ENCODE data around the gene RNF144A. TPM values are rescaled to one million over a fixed set of nuclear protein-coding genes. Genes with fewer than 3 reads are reported as not detected.

RNF144A gene
- polyA plus RNA-seq, 1 donor from 2014 or later: 0.83 TPM

DNA sequence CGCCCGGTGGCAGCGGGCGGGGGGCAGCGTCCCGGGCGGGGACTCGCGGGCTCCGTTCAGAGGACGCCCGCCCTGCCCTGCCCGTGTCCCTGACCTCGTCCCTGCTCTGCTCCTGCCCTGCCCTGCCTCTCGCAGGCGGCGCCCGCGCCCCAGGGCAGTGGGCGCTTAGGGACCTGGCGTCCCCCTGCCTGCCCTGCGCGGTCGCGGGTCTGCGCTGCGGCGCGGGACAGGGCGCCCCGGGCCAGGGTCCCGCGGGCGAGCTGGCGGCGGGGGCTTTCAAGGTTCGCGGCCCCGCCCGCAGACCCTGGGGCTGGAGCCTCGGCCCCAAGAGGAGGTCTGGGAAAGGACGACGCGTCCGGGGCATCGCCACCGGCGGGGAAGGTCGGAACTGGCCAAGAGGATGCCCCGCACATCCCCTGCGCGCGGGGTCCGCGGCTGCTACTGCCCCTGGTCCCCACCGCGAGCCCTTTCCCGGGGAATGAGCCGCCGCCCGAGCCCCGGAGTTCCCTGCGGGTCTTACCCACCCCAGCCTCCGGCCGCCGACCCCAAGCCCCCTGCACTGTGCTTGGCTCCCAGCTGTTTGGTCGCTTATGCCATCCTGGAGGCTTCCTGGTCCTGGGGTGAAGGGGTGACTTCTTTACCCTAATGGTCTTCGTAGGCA, 679 bp downstream of the RNF144A start:
- H3K4me1 Mint-ChIP-seq: peaks cover 3 to 7% (median 4%) of the 10 kb centered on the region in 3 donors
- peak overlapping the region in 1 of 3 donors; percentile 57 for H3K27ac Mint-ChIP-seq
- H3K36me3 Mint-ChIP-seq: no peaks in the 10 kb centered on the region
- H3K27me3 Mint-ChIP-seq: peaks cover 7% of the 10 kb centered on the region
- no peaks in the 10 kb centered on the region for H3K9me3 Mint-ChIP-seq
- H3K4me3 Mint-ChIP-seq: peak overlapping the region in 3 of 4 donors; percentile 65 to 82 (median 72)

DNA sequence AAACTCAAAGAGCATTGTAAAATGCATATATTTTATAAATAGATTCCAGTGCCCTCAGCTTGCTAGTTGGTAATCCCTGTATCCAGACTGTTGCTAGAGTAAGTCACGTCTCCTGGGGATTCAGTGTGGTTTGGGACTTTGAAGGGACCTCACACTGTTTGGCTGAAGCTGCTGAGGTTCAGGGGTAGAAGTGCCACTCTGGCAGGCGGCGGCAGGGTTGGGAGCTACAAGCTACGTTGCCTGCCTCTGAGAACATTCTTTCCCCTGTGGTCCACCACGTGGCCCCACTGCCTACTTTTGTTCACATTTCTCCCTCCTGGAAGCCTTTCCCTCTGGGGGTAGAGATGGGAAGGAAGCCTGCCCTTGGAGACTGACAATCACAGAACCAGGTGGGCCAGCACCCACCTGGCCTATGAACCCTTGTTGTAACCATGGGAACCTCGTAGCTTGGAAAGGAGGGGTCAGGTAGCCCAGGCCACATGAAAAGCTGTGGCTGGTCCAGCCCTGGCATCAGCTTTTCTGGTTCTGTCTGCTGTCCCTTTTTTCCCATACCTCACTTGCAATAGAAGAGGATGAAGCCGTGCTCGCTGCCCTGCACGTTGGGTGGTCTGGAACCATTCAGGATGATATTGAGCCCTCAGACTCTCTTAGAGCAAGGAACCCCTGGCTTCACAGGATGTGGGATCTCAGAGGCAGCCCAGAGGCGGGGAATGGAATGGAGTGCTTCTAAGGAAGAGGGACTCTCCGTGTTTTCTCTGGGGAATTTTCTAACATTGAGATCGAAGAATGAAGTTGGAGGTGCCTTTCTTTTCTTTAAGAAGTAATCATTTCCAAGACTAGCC, 2.9 kb downstream of the RNF144A start:
- peak overlapping the region in 1 of 3 donors; percentile 31 for H3K27ac Mint-ChIP-seq
- H3K36me3 Mint-ChIP-seq: no peaks in the 10 kb centered on the region
- peaks cover under 1 to 10% (median 8%) of the 10 kb centered on the region in 3 donors for H3K4me1 Mint-ChIP-seq
- H3K27me3 Mint-ChIP-seq: peaks cover 7% of the 10 kb centered on the region
- H3K4me3 Mint-ChIP-seq: peak overlapping the region in 2 of 4 donors; percentile 12 to 83
- no peaks in the 10 kb centered on the region for H3K9me3 Mint-ChIP-seq

DNA sequence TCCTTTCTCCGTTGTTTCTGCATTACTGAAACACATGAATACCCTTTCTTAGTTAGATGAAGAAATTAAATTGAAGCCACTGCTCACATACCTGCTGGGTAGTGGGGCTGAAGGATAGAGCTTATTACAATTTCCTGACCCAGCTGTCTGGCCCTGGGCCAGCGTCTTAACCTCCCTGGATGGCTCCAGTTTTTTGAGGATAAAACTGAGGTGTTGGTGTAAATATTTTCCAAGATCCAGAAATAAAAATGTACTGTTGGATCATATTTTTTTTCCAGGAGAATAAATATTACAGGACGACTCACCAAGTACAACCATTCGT, 3.5 kb downstream of the RNF144A start:
- Mint-ChIP-seq H3K36me3 (no peaks in the 10 kb centered on the region), H3K27ac (peak overlapping the region in 1 of 3 donors; percentile 31), H3K4me3 (peak overlapping the region in 1 of 4 donors; percentile 43), H3K9me3 (no peaks in the 10 kb centered on the region), H3K4me1 (peaks cover 0 to 10% (median 8%) of the 10 kb centered on the region in 3 donors), H3K27me3 (peaks cover 7% of the 10 kb centered on the region)

DNA sequence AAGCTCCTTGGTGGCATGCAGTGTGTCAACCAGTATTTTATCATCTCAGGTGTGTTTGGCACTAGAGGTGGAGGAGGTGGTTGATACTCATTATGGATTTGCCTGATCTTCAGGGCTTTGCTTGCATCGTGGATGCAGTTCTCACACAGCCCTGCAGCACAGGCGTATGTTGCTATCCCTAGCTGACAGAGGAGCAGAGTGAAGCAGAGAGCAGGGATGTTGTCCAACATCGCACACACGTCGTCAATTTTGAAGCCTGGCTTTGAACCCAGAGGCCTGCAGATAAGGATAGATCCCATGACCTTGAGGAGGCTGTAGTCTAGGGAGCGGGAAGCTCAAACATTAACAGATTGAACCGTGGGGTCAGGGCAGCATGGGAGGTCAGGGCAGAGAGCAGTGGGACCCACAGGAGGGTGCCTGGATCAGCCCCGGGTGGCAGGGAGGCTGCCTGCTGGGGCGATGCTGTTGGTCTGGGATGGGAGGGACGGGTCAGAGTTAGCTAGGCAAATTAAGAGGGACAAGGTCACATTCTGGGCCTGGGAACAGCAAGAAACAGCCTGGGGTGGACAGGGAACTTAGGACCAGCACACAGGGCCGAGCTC, 4.2 kb downstream of the RNF144A start:
- no peak overlapping the region for H3K27ac Mint-ChIP-seq
- H3K4me3 Mint-ChIP-seq: peak overlapping the region in 1 of 4 donors; percentile 17
- H3K27me3 Mint-ChIP-seq: peaks cover 7% of the 10 kb centered on the region
- peaks cover 0 to 10% (median 8%) of the 10 kb centered on the region in 3 donors for H3K4me1 Mint-ChIP-seq
- no peaks in the 10 kb centered on the region for H3K9me3 Mint-ChIP-seq
- no peaks in the 10 kb centered on the region for H3K36me3 Mint-ChIP-seq

DNA sequence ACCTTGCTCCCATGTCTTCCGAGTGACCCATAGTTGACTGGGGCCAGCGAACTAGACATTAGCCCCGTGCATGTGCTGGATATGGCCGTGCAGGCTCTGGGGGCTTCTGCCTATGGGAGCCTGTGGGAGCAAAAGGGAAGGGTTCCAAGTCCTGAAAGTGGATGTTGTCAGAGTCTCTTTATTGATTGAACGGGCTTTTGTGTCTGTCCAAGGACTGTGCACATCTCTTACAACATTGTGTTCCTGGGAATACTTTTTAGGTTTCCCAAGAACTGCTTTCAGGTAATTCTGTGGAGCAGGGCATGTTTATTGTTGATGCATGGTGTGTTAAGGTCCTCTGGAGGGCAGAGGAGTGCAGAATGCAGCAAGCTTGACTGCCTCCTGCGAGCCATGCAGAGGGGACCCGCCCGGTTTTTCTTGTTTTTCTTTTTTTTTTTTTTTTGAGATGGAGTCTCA, 5.0 kb downstream of the RNF144A start:
- Mint-ChIP-seq H3K9me3 (no peaks in the 10 kb centered on the region), H3K27ac (no peak overlapping the region), H3K27me3 (peaks cover 7% of the 10 kb centered on the region), H3K4me1 (peaks cover 0 to 10% (median 8%) of the 10 kb centered on the region in 3 donors), H3K36me3 (no peaks in the 10 kb centered on the region), H3K4me3 (peak overlapping the region in 1 of 4 donors; percentile 76)

DNA sequence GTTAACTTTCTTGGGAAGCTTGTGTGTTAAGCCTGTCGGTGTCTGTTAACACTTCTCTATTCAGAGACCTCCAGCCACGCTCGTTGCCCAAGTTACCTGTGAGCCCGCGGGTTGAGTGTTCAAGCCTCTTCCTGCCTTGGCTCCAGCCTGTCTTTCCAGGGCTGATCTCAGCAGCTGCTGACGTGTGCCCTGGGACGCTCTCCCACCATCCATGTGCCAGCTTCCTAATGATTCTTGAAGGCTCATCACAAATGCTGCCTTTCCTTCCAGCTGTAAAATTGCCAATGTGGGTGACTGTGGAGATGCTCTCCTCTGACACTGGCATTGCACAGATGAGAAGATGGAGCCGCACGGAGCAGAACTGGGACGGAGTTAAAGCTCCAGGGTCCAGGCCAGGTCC, 6.1 kb downstream of the RNF144A start:
- Mint-ChIP-seq H3K9me3 (no peaks in the 10 kb centered on the region), H3K27me3 (peaks cover 7% of the 10 kb centered on the region), H3K27ac (no peak overlapping the region), H3K4me3 (peak overlapping the region in 1 of 4 donors; percentile 42), H3K36me3 (no peaks in the 10 kb centered on the region), H3K4me1 (peaks cover 0 to 10% (median 9%) of the 10 kb centered on the region in 3 donors)

DNA sequence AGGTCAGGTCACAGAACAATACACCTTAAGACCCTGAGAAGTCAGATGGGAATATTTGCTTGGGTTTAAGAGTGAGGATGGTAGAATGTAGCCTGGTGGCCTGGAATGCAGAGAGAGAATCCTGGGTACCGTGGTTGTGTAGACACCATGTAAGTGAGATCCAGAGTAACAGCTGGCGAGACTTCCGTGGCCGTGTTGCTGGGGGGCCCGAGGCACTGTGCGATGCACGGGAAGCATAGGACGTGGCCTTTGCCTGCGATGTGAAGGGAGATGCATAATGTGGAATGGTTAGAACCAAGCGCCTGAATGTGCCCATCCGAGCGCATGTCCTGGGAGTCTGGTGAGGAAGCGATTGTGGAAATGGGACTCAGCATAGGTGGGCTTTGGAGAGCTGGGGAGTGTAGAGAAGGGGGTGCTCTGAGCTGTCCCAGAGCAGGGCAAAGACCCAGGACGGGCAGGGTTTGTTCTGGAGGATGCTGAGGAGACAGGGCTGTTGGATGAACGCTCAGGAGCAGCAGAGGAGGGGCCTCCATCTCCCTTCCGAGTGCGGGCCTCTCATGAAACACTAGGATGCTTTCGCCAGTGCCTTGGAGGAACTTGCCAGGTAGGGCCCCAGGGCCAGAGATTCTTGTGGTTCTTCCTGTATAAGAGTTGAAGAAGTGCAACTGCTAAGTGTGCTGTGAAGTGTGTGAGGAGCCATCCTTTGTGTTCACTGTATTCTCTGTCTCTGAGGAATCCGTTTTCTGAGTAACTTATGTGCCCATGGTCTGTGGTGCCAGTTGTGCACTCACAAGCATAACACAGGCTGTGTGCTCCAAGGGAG, 7.1 kb downstream of the RNF144A start:
- Mint-ChIP-seq H3K4me1 (peaks cover 0 to 7% (median 6%) of the 10 kb centered on the region in 3 donors), H3K4me3 (peak overlapping the region in 2 of 4 donors; percentile 3 to 42), H3K27me3 (peaks cover 1% of the 10 kb centered on the region), H3K9me3 (no peaks in the 10 kb centered on the region), H3K27ac (peak overlapping the region in 1 of 3 donors; percentile 64), H3K36me3 (peaks cover 2% of the 10 kb centered on the region)

DNA sequence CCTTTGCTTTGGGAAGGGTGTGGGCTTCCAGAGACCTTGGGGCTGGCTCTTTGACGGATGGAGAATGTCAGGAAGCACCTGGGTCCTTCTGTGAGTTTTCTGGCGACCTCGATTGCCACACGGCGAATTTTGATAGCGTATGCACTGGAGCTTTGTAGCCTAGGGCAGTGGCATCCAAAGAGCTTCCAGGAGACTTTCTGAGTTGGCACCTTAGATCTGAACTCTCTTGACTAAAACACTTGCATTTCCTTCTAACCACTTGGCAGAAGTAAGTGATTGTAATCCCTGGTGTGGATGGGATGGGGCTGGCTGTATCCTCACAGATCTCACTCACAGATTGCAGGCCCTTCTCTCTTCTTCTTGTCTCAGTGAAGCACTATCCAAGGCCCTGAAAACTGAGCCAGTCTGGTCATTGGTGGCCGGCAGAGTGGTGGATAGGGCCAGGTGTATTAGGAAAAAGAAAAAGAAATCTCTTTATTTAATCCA, 7.8 kb downstream of the RNF144A start:
- Mint-ChIP-seq H3K27me3 (no peaks in the 10 kb centered on the region), H3K4me3 (no peak overlapping the region), H3K4me1 (peaks cover 0 to 7% (median 6%) of the 10 kb centered on the region in 3 donors), H3K36me3 (peaks cover 2% of the 10 kb centered on the region), H3K9me3 (no peaks in the 10 kb centered on the region), H3K27ac (no peak overlapping the region)

DNA sequence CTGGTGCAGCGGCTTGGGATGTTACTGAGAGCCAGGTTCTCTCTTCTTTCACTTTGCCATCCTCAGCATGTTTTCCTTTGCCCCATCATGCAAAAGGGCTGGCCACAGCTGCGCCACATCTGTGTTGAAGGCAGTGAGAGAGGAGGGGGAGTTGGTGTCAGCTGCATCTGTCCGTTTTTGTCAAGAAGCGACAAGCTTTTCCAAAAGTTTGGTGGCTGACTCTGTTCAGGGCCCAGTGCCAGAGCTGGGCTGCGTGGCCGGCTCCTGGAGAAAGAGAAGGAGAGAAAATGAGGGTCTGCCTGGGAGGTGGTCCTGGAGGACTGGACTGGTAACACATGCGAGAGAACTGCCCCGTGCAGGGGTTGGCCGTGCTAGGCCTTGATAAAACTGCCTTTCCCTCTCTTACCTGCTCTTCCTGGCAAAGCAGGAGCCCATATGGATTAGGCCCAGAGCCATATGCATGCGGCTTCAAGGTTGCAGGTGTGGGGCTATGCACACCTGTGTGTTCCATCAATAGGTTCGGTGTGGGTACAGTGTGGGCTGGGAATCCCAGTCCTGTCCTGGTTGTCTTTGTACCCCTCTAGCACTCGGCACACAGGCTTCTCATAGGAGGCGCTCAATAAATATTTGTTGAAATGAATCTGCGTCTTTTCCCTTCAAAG, 9.0 kb downstream of the RNF144A start:
- H3K27me3 Mint-ChIP-seq: no peaks in the 10 kb centered on the region
- H3K4me1 Mint-ChIP-seq: peaks cover 0 to 7% (median 6%) of the 10 kb centered on the region in 3 donors
- H3K9me3 Mint-ChIP-seq: no peaks in the 10 kb centered on the region
- H3K4me3 Mint-ChIP-seq: no peak overlapping the region
- no peak overlapping the region for H3K27ac Mint-ChIP-seq
- peaks cover 2% of the 10 kb centered on the region for H3K36me3 Mint-ChIP-seq

DNA sequence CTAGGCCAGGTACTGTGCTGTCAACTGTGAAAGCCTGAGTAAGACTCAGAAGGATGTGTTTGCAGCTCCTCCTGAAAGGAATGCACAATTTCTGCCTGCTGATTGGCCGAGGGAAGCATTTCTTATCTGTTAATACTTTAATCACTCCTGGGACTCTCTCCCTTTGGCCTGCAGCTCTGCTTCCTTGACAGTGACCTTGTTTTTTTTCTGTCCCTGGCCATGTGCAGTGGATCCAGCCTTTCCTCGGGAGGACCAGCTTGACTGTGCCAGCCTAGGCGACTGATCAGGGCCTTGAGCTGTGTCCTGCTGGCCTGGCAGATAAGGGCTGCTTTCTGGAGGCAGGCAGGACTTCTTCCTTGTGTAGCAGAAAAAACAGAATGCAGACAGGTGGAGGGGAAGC, 10.0 kb downstream of the RNF144A start:
- peaks cover 0 to 8% (median 4%) of the 10 kb centered on the region in 3 donors for H3K4me1 Mint-ChIP-seq
- H3K4me3 Mint-ChIP-seq: no peak overlapping the region
- peak overlapping the region in 1 of 3 donors; percentile 2 for H3K27ac Mint-ChIP-seq
- peaks cover 2% of the 10 kb centered on the region for H3K36me3 Mint-ChIP-seq
- H3K27me3 Mint-ChIP-seq: no peaks in the 10 kb centered on the region
- peaks cover 0 to 3% (median 0%) of the 10 kb centered on the region in 3 donors for H3K9me3 Mint-ChIP-seq

DNA sequence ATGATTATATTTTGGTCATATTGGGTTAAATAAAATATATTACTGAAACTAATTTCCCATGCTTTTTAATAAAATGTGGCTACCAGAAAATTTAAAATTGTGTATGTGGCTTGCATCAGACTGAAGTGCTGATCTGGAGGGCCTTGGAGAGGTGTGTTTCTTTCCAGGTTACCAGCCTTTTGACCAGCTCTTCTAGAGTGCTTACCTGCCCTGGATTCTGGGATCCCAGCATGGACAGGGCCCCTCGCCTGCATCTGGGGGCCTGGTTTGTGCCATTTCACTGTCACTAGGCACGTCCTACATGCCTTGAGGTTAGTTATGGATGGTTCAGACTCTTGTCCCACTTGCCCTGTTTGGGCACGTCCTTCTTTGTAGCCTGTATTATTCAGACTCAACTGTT, 10.5 kb downstream of the RNF144A start:
- no peak overlapping the region for H3K4me3 Mint-ChIP-seq
- peaks cover 0 to 8% (median 4%) of the 10 kb centered on the region in 3 donors for H3K4me1 Mint-ChIP-seq
- H3K9me3 Mint-ChIP-seq: peaks cover 0 to 6% (median 1%) of the 10 kb centered on the region in 3 donors
- H3K36me3 Mint-ChIP-seq: peaks cover 2% of the 10 kb centered on the region
- no peak overlapping the region for H3K27ac Mint-ChIP-seq
- no peaks in the 10 kb centered on the region for H3K27me3 Mint-ChIP-seq

DNA sequence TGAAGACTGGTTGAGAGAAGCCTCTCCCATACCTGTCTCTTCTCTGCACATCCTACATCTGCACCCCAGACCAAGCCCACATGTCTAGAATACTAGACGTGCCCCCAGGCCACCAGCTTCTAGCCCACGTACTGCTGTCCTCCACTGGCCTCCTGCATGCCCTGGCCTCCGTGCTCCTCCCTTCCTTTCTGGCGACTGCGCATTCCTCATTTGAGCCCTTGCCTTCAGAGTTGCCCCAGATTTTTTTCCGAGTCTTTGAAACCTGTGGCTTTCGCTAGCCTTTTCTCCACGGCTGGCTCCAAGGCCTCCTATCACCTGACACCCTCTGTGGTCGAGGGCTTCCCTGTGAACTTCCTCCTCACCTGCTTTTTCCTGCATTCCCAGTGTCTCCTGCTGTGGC, 11.2 kb downstream of the RNF144A start:
- Mint-ChIP-seq H3K27ac (no peak overlapping the region), H3K27me3 (no peaks in the 10 kb centered on the region), H3K4me1 (peaks cover 0 to 6% (median 4%) of the 10 kb centered on the region in 3 donors), H3K36me3 (peaks cover 2% of the 10 kb centered on the region), H3K4me3 (no peak overlapping the region), H3K9me3 (peaks cover 0 to 6% (median 1%) of the 10 kb centered on the region in 3 donors)

DNA sequence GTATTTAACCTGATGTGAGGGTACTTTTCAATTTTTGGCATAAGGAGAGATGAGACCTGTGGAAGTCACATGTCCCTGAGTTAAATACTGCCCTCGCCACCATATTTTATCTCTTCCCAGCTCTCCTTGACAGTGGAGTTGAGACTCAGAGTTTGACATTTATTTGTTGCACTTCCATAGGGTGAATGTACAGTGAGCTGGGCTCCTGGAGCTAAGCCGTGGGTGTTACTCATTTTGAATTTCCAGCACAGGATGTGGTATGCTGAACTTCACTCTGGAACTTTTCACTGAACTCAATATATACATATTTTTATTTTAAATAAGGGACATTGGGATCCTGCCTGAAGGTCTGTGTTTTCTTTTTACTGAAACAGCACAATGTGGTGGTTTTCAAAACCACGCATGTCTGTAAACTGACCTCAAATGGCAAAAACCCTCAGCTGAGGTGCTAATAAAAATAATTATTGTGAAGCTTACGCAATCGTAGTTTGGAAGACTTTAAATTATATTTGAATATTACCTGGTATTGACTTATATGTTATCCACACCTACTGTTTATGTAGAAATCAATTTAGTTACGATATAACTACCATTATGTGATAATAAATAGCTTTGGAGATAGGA, 12.1 kb downstream of the RNF144A start:
- Mint-ChIP-seq H3K36me3 (peaks cover 2% of the 10 kb centered on the region), H3K27ac (no peak overlapping the region), H3K9me3 (peaks cover 0 to 6% (median 1%) of the 10 kb centered on the region in 3 donors), H3K4me1 (peaks cover 4 to 7% (median 5%) of the 10 kb centered on the region in 3 donors), H3K27me3 (no peaks in the 10 kb centered on the region), H3K4me3 (no peak overlapping the region)

Measured in IgD-negative memory B cell (primary cell).